ENCODE data around the gene KRT74.

GRCh38 chr12:52526511-52526951 is 47.1 kb downstream of the KRT74 start:
- TF ChIP-seq EZH2phosphoT487 (IDR thresholded peaks at IDR 0.05; ENCODE audit: borderline replicate concordance, low read length) (no peak), CTCF (conservative IDR thresholded peaks at IDR 0.05; ENCODE audit: low read depth, low read length) (no peak)

Data from PC-3 (cell line).